WI38 (cell line): ENCODE measurements around the gene AR.

Experiments used
- H3K4me3 ChIP-seq: 2 replicates; pipeline ENCODE4 v1.5.1; 2011; ENCODE audit warnings: low read depth, mild to moderate bottlenecking, control low read depth, low read length
- TF ChIP-seq, protein P1 (sequence below): IDR thresholded peaks from 2 replicates; pipeline ENCODE4 v1.5.1; 2012; ENCODE audit warnings: low read depth, mild to moderate bottlenecking, control low read depth, low read length

Gene AR

DNA sequence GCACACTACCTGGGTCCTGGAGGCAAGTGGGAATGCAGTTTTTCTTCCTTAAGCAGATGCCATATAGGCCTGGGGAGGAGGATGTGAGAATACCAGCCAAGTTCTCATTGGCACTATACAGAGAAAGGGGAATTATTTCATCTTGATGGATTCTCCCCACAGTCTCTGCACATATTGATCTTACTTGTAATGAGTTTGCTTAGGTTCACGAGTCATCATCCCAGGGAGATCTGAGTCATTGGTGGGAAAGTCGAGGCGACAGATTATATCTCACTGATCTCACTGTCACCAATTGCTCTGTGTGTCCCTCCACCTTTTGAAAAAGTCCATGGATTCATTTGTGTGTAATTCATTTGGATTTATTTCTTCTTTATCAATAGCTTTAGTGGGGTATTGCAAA, 156.8 kb downstream of the AR start:
- no peak overlapping the region for H3K4me3 ChIP-seq
- TF ChIP-seq, protein P1, sequence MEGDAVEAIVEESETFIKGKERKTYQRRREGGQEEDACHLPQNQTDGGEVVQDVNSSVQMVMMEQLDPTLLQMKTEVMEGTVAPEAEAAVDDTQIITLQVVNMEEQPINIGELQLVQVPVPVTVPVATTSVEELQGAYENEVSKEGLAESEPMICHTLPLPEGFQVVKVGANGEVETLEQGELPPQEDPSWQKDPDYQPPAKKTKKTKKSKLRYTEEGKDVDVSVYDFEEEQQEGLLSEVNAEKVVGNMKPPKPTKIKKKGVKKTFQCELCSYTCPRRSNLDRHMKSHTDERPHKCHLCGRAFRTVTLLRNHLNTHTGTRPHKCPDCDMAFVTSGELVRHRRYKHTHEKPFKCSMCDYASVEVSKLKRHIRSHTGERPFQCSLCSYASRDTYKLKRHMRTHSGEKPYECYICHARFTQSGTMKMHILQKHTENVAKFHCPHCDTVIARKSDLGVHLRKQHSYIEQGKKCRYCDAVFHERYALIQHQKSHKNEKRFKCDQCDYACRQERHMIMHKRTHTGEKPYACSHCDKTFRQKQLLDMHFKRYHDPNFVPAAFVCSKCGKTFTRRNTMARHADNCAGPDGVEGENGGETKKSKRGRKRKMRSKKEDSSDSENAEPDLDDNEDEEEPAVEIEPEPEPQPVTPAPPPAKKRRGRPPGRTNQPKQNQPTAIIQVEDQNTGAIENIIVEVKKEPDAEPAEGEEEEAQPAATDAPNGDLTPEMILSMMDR: no peak

DNA sequence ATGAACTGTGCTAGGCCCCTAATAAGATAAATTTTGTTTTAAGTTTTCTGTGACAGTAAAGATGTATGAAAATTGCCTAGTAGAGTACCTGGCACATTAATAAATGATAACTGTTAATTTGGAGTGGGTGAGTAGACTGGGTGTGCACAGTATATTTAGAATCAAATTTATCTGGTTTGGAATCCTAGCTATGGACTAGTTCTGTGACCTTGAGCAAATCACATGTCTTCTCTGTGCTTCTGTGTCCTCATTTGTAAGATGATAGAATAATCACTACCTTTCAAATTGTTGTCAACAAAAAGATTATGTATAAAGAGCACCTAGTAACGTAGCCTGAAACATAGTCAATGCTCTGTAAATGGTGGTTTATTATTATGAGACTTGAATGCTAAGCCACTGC, 170.2 kb downstream of the AR start:
- TF ChIP-seq, protein P1: no peak
- H3K4me3 ChIP-seq: no peak overlapping the region

DNA sequence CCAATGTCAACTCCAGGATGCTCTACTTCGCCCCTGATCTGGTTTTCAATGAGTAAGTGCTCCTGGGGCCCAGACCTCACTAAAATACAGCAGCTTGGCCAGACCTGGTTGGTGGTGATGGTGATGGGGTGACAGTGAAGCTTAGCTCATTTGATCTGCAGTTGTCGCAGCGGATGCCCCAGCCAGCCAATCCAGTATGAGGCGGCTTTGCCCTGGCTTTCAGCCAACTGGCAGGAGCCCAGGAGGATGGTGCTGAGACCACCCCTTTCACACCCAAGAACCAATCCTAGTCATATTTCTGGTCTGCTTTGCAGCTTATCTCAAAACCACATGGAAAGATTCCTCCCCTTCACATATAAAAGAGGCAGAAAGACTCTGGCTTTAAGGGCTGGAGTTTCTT, 173.8 kb downstream of the AR start:
- TF ChIP-seq, protein P1: no peak

DNA sequence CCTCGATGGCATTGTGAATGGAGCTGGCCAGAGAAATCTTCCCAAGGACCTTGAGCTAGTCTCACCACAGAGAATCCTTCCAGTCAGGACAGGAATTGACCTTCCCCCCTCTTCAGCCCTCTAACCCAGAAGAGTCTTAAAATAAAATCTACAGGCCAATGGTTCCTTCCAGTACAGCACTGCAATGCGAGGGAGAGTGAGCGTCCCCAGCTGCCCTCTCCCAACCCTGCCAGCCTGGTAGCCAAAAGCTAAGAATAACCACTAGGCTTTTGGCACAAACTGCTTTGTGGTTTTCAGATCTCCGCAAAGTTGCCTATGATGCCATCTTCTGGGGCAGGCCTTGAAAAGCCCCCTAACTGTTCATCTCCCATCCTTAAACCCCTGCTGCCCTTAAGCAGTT, 175.1 kb downstream of the AR start:
- TF ChIP-seq, protein P1: no peak
- H3K4me3 ChIP-seq: no peak overlapping the region

More for the DNA sequence above, 173.8 kb downstream of the AR start:
- no peak overlapping the region for H3K4me3 ChIP-seq

DNA sequence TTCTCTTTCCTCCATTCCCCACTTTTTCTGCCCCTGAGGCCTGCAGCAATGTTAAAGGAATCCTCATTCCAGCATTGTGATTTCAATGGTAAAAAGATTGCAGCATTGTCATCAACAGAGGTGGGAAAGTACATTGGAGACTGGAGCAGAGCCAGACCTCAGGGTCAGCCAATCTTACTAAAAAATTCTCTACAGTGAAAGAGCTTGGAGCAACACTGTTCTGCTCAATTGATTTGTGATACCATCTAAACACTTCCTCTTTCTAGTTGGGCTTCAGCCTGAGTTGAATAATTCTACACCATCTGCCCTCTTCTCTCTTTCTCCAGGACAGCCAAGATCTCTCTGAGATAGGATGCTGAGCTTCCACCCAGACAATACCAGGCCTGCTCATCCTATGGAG, 176.5 kb downstream of the AR start:
- TF ChIP-seq, protein P1: no peak
- no peak overlapping the region for H3K4me3 ChIP-seq

DNA sequence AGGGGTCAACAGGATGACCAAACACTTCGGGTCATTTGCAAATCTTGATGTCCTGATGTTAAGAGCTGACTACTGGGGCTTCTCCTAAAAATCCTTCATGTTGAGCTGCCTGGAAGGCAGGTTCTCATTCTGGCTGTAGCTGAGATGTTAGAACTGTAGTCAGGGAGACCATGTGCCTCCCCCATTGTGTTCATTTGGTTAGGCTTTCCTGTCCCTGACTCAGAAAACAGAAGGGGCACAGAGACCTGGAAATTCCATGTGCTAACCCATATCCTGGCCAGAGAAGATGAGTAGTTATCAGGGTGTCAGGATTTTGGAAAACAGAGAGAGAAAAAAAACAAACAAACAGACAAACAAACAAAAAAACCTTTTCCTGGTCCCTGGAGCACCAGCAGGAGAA, 177.5 kb downstream of the AR start:
- no peak overlapping the region for H3K4me3 ChIP-seq
- TF ChIP-seq, protein P1: no peak

DNA sequence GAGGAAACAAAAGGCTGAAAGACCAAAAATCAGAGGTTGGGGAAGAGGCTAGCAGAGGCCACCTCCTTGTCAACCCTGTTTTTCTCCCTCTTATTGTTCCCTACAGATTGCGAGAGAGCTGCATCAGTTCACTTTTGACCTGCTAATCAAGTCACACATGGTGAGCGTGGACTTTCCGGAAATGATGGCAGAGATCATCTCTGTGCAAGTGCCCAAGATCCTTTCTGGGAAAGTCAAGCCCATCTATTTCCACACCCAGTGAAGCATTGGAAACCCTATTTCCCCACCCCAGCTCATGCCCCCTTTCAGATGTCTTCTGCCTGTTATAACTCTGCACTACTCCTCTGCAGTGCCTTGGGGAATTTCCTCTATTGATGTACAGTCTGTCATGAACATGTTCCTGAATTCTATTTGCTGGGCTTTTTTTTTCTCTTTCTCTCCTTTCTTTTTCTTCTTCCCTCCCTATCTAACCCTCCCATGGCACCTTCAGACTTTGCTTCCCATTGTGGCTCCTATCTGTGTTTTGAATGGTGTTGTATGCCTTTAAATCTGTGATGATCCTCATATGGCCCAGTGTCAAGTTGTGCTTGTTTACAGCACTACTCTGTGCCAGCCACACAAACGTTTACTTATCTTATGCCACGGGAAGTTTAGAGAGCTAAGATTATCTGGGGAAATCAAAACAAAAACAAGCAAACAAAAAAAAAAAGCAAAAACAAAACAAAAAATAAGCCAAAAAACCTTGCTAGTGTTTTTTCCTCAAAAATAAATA, 179.9 kb downstream of the AR start:
- TF ChIP-seq, protein P1: no peak

More for the DNA sequence above, 179.9 kb downstream of the AR start:
- no peak overlapping the region for H3K4me3 ChIP-seq
